NB4 (cell line): ENCODE measurements around the gene DSCAML1.

Experiments
- DNase-seq: peaks from one replicate; pipeline ENCODE4 v3.0.0; 2010; ENCODE audit warnings: low read depth
- H3K4me3 ChIP-seq: one replicate; pipeline ENCODE4 v1.5.1; 2011; ENCODE audit warnings: mild to moderate bottlenecking, low read depth, low read length, moderate library complexity
- CTCF ChIP-seq: IDR thresholded peaks from one replicate; pipeline ENCODE4 v1.5.1; 2012; ENCODE audit warnings: low read depth, low read length
- MAX ChIP-seq: IDR thresholded peaks from 2 replicates; pipeline ENCODE4 v1.6.1; 2011; ENCODE audit warnings: low read depth, low read length
- MYC ChIP-seq: IDR thresholded peaks from 2 replicates; pipeline ENCODE4 v1.6.1; 2011; ENCODE audit warnings: low read depth, low read length
- POLR2A ChIP-seq: IDR thresholded peaks from 2 replicates; pipeline ENCODE4 v1.6.1; 2011; ENCODE audit warnings: mild to moderate bottlenecking; ENCODE audit not compliant: insufficient read length; ENCODE audit errors: extremely low read depth

Gene DSCAML1

GRCh38 chr11:117632306-117632705 is 164.7 kb downstream of the DSCAML1 start:
- DNase-seq: no peak
- TF ChIP-seq MYC (no peak), CTCF (no peak), MAX (no peak), POLR2A (no peak)

GRCh38 chr11:117631336-117632140 is 165.5 kb downstream of the DSCAML1 start:
- TF ChIP-seq MAX: no peak
- no peak for TF ChIP-seq POLR2A
- TF ChIP-seq MYC: no peak
- no peak for TF ChIP-seq CTCF
- no peak for DNase-seq
- no peak overlapping the region for H3K4me3 ChIP-seq

More at GRCh38 chr11:117632306-117632705, 164.7 kb downstream of the DSCAML1 start:
- no peak overlapping the region for H3K4me3 ChIP-seq

- no peak for TF ChIP-seq POLR2A
- no peak overlapping the region for H3K4me3 ChIP-seq
- DNase-seq: no peak
Observed at GRCh38 chr11:117629891-117630538, 167.0 kb downstream of the DSCAML1 start.

GRCh38 chr11:117629146-117629545 is 167.9 kb downstream of the DSCAML1 start:
- no peak overlapping the region for H3K4me3 ChIP-seq
- DNase-seq: no peak
- TF ChIP-seq POLR2A (no peak), MAX (no peak), MYC (no peak), CTCF (no peak)

GRCh38 chr11:117627259-117627658 is 169.8 kb downstream of the DSCAML1 start:
- TF ChIP-seq POLR2A (no peak), CTCF (no peak), MYC (no peak), MAX (no peak)
- no peak for DNase-seq
- H3K4me3 ChIP-seq: no peak overlapping the region

- DNase-seq: no peak
- TF ChIP-seq MYC (no peak), MAX (no peak), POLR2A (no peak), CTCF (no peak)
Observed at GRCh38 chr11:117626576-117626975, 170.4 kb downstream of the DSCAML1 start.

More at GRCh38 chr11:117626576-117626975, 170.4 kb downstream of the DSCAML1 start:
- no peak overlapping the region for H3K4me3 ChIP-seq
